Ishikawa (cell line): ENCODE results near the gene SH3D21.

ENCODE experiments used
- FOXM1 ChIP-seq: IDR thresholded peaks from 2 replicates; pipeline ENCODE4 v1.6.1; 2012; ENCODE audit warnings: low read depth, borderline replicate concordance
- NFIC ChIP-seq: IDR thresholded peaks from 2 replicates; pipeline ENCODE4 v1.6.1; 2012

DNA sequence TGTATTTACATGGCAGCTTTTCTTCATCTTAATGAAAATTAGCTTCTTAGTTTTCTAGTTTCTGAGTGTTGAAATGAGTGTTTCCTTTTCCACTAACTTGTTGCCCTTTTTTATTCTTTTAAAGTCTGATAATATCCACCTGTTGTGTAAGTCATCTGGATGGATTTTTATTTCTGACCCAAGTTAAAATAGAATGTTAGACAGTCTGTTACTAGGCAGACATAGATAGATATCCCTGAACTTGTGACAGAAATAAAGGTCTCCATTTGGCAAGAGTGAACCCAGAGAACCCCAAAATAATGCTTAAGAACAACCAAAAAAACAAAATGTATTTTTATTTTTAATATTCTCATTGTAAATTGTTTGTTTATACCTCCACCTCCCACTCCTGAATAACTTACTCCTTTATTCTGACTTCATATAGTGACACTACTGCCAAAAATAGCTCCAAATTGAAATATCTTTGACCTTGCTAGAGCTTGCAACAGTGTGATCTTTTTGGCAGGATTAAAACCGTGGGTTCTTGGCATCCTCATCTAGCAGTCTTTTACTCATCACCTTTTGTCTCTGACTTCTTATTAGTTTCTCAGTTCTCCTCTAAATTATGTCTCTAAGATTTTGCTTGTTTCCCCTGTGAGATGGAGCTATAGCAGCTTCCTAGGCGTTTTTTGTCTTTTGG is 26.9 kb upstream of the SH3D21 start:
- TF ChIP-seq NFIC (no peak), FOXM1 (no peak)
